ENCODE measurements around the gene FGD4.

- peak; percentile 82 for TF ChIP-seq CTCF (IDR thresholded peaks at IDR 0.05; ENCODE audit: low read depth, low read length)
- no peak for TF ChIP-seq POLR2A (IDR thresholded peaks at IDR 0.05; ENCODE audit: extremely low read depth, insufficient read length)
- TF ChIP-seq MYC (IDR thresholded peaks at IDR 0.05; ENCODE audit: low read depth, low read length), result peak; percentile 19; the same call in 1 of the 2 replicates
Observed at GRCh38 chr12:32365473-32366064, 33.8 kb upstream of the FGD4 start.

All from NB4 (cell line).